Spleen (tissue), 7 donors: ENCODE measurements around the gene IL17D.

Experiments used
- POLR2AphosphoS5 ChIP-seq, 3 donors: sonication (generic); formaldehyde crosslinking; IDR thresholded peaks; one replicate each; pipeline ENCODE4 v1.5.1; 2017; ENCODE audit warnings: antibody characterized with exemption in 3 of 3
- TF ChIP-seq, protein P1 (sequence below), 11 experiments: fragments of 200-600 bp in 7 of 11; fragments of 450-650 bp in 4 of 11; sonication (generic) in 4 of 11; IDR thresholded peaks in 8 of 11; conservative IDR thresholded peaks in 3 of 11; 1 replicate in 7 of 11; 2 replicates in 4 of 11; pipeline versions ENCODE4 v1.4.0 to v1.8.0; 2016 to 2021; ENCODE audit warnings: antibody characterized with exemption in 11 of 11, inconsistent platforms in 4 of 11, mild to moderate bottlenecking in 1 of 11
- donor health status: DM: no; HTN: no; CAD: no; lungs with moderate emphysema.
- donor health status: DM: no; HTN: no; CAD: no.
- donor health status: DM: no; HTN: no; CAD: no.

DNA sequence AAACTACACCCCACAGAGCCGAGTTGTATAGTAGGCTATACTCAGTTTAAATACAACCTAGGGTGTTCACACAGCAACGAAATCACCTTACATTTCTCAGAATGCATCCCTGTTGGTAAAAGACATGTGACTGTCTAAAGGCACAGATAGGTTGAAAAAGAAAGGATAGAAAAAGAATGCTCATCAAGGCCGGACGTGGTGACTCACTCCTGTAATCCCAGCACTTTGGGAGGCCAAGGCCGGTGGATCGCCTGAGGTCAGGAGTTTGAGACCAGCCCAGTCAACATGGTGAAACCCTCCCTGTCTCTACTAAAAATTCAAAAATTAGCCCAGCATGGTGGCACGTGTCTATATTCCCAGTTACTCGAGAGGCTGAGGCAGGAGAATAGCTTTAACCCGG lies 3.8 kb upstream of the IL17D start:
- TF ChIP-seq, protein P1, sequence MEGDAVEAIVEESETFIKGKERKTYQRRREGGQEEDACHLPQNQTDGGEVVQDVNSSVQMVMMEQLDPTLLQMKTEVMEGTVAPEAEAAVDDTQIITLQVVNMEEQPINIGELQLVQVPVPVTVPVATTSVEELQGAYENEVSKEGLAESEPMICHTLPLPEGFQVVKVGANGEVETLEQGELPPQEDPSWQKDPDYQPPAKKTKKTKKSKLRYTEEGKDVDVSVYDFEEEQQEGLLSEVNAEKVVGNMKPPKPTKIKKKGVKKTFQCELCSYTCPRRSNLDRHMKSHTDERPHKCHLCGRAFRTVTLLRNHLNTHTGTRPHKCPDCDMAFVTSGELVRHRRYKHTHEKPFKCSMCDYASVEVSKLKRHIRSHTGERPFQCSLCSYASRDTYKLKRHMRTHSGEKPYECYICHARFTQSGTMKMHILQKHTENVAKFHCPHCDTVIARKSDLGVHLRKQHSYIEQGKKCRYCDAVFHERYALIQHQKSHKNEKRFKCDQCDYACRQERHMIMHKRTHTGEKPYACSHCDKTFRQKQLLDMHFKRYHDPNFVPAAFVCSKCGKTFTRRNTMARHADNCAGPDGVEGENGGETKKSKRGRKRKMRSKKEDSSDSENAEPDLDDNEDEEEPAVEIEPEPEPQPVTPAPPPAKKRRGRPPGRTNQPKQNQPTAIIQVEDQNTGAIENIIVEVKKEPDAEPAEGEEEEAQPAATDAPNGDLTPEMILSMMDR (IDR thresholded peaks at IDR 0.05 in 8 of 11, conservative IDR thresholded peaks at IDR 0.05 in 3 of 11) = no peak
- no peak for TF ChIP-seq POLR2AphosphoS5 (IDR thresholded peaks at IDR 0.05)
